HG03280 (cell line): ENCODE measurements around the gene CST8.

Experiments
- ATAC-seq: cut with Tn5 transposase; IDR thresholded peaks from one replicate; pipeline ENCODE4 v1.9.1; 2021; ENCODE audit warnings: mild to moderate bottlenecking, moderate library complexity; ENCODE audit not compliant: unreplicated experiment

CST8 gene

GRCh38 chr20:23475395-23475794 lies 15.5 kb upstream of the CST8 start:
- no peak for ATAC-seq

DNA sequence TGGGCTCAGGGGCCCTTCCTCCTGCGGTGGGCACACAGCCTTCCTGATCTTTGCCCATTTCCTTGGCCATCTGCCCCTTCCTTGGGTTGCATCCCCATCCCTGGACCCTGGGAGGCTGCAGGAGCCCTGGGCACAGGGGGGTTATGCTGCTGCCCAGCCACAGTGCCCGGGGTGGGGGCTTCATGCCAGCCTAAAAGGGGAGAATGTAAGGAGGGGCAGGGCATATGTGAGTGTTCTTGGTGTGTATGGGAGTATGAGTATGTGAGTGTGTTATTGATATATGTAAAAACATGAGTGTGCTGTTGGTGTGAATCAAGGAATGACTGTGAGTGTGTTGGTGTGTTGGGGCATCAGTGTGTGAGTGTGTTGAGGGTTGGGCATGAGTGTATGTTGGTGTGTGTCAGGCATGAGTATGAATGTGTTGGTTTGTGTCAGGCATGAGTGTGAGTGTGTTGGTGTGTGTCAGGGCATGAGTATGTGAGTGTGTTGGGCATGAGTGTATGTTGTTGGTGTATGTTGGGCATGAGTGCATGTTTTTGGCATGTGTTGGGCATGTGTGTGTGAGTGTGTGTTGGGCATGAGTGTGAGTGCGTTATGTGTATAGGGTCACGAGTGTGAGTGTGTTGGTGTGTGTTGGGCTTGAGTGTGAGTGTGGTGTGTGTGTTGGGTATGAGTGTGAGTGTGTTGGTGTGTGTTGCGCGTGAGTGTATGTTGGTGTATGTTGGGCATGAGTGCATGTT lies 14.7 kb upstream of the CST8 start:
- no peak for ATAC-seq

DNA sequence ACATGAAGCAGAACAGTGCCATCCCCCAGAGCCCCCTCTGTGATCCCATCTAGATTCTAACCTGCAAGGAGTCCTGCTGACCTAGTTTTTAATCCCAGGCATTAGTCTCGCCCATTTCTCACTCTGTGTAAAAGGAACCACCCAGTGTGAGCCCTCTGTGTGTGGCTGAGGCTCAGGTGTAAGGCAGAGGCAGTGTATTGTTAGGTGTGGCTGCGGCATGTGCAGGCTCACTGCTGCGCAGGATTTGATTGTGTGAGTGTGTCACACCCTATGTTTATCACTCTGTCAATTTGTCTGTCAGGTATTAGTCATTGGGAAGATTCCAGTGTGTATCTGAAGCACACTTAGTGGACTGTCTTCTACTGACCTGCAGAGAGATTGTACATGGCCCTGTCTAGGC lies 13.7 kb upstream of the CST8 start:
- no peak for ATAC-seq

GRCh38 chr20:23479043-23479442 lies 11.9 kb upstream of the CST8 start:
- no peak for ATAC-seq

DNA sequence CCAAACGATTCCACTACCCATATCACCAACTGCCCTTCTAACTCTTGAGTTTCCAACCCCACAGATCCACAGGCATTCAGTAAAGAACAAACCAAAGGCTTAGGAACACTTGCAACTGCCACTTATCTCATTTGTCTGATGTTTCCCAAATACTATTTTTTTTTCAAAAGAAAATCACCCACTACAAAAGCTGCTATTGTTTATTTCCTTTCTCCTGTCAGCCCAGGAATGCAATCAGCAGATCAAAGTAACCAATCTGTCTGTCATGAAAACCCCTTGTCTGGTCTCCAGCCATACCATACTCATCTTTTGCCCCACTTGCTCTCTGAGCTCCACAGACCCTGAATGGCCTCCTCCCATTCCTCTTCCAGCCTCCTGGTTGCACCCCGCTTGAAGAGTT lies 8.8 kb upstream of the CST8 start:
- ATAC-seq: no peak

GRCh38 chr20:23484081-23484480 lies 6.8 kb upstream of the CST8 start:
- ATAC-seq: no peak

DNA sequence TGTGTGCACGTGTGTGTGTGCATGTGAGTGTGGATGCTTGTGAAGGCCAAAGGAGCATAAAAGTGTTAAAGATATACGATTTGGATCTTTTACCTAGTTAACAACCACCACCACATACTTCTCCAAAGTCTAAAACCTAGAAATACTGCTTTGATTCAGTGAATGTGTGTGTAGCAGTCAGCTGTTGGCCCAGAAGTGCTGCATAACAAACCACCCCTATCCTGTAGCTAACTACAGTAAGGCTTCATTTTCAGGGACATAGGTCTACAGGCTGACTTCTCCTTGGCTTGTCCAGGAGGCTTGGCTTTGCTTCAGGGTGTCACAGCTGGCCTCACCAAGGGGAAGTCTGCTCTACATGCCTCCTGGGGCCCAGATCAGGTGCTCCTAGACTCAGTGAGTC lies 2.4 kb upstream of the CST8 start:
- ATAC-seq: no peak

DNA sequence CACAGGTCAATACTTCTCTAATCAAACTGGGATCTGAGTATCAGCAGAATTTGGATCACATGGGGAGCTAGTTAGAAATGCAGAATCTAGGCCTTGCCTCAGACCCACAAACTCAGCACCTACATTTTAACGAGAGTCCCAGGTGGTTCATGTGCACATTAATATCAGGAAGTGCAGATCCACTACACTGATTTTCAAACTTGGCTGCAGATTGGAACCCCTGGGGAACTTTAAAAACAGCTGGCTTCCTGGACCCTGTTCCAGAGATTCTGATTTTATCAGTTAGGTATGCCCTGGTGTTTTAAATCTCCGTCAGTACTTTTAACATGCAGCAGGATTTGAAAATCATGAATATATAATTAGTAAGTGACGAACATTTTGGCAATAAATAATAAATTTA lies 1.9 kb upstream of the CST8 start:
- ATAC-seq: no peak

DNA sequence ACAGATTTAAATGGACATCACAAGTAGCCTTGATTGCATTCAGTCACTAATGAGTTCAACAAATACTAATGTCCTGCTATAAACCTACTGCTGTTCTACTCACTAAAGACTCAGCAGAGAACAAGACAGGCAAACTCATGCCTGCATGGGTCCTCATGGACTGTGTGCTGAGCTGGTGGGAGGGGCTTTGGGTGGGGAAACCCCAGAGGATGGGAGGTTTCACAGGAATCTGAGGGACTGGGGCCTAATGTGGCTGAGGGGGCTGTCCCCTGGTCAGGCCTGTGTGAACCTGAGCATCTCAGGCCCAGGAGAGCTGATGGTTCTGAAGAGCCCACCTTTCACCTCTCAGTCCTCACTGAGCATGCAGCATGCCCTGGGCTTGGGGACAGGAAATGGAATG lies 1.4 kb downstream of the CST8 start:
- no peak for ATAC-seq

DNA sequence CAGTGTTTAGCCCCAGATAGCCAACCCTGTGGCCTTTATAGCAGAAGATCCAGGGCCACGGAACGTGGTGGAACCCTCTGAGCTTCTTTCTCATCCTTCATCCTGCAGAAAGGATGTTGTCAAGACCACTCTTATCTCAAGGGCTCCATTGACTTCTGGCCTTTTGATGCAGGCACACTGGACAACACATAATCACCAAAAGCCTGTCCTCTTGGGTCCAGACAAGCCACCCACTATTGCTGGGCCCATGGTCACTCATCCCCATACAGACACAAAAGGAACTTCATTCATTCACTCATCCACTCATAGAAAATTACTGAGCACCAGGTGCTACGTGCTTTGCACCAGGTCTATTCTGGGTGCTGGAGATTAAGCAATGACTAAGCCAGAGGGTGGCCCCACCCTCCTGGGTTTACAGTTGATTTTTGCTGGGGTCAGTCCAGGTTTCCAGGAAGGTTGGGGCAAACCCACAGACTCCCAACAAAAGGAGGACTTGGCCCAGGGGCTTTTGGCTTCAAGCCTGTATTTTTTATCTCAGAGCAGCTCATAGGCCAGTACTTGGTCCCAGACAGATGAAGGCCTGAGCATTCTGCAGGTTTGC lies 2.4 kb downstream of the CST8 start:
- ATAC-seq: no peak

DNA sequence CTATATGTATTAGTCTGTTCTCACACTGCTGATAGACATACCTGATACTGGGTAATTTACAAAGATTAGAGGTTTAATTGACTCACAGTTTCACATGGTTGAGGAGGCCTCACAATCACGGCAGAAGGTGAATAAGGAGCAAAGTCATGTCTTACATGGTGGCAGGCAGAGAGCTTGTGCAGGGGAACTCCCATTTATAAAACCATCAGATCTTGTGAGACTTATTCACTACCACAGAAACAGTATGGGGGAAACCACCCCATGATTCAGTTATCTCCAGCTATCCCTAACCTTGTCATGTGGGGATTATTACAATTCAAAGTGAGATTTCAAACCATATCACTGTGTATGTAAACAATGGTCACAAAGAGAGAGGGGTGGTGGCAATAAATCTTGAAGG lies 6.6 kb downstream of the CST8 start:
- ATAC-seq: no peak

GRCh38 chr20:23501926-23502325 lies 11.0 kb downstream of the CST8 start:
- no peak for ATAC-seq

GRCh38 chr20:23503649-23504048 lies 12.7 kb downstream of the CST8 start:
- ATAC-seq: no peak

DNA sequence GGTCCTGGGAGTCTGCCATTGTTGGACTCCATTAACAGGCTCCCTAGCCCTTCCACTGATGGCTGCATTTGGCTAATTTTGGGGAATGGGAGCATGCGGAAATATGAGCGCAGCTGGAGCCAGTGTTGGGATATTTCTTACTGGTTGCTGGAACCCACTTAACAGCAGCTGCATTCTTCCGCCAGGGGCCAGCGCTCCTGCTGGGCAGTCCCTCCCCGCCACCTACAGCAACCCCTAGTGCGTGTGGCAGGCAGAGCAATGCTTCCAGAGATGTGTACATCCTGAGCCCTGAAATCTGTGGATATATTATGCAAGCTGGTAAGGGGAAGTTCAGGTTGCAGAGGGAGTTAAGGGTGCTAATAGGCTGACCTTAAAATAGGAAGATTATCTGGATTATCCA lies 16.4 kb downstream of the CST8 start:
- ATAC-seq: no peak

- ATAC-seq: no peak
These were observed 17.7 kb downstream of the CST8 start for GRCh38 chr20:23508449-23509229.

GRCh38 chr20:23509247-23509913 lies 18.5 kb downstream of the CST8 start:
- no peak for ATAC-seq

DNA sequence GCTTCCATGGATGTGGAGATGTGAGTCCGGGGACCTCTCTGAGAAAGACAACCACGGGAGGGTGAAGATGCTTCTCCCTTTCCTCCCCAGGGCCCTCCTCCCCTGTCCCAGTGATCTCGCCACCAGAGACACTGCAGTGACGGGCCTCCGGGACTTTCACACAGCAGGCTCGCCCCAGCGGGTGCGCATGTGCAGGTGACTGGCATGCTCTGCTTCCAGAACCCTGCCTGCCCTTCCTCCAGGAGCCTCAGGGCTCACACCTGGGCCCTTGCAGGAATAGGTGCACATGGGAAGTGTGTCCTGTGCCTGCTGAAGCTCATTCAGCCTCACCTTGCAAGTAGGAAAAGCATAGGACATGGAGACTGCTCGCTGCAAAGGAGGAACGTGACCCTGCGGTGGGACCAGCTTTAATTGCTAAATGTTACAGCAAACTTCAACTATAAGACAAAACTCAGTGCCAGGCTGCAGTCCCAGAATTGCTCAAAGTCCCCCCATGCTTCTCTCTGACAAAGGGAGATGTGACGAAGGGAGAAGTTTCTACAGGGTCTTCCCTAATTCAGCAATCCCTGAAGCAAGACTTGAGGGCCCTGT lies 19.2 kb downstream of the CST8 start:
- ATAC-seq: no peak

- ATAC-seq: no peak
These were observed 22.2 kb downstream of the CST8 start for GRCh38 chr20:23513164-23513563.

- no peak for ATAC-seq
These were observed 23.9 kb downstream of the CST8 start for GRCh38 chr20:23514848-23515247.

- no peak for ATAC-seq
These were observed 24.5 kb downstream of the CST8 start for GRCh38 chr20:23515250-23515939.

- no peak for ATAC-seq
These were observed 26.8 kb downstream of the CST8 start for GRCh38 chr20:23517719-23518118.
